WERI-Rb-1 (cell line): Measurements from ENCODE around the gene HS3ST3B1.

Experiments
- DNase-seq: peaks from one replicate; pipeline ENCODE4 v3.0.0-alpha.2; 2020
- H3K27ac ChIP-seq: fragments of 250-450 bp; sonication (Bioruptor Pico); 2 replicates; pipeline ENCODE4 v1.5.1; 2020; ENCODE audit warnings: mild to moderate bottlenecking, moderate library complexity
- H3K27me3 ChIP-seq: fragments of 250-450 bp; sonication (Bioruptor Pico); 2 replicates; pipeline ENCODE4 v1.5.1; 2021; ENCODE audit warnings: mild to moderate bottlenecking, low read depth, moderate library complexity; ENCODE audit not compliant: insufficient read depth, severe bottlenecking
- H3K36me3 ChIP-seq: fragments of 250-450 bp; sonication (Bioruptor Pico); 2 replicates; pipeline ENCODE4 v1.5.1; 2020; ENCODE audit warnings: mild to moderate bottlenecking, moderate library complexity
- H3K4me3 ChIP-seq: 2 replicates; pipeline ENCODE4 v1.5.1; 2011; ENCODE audit warnings: low read depth, mild to moderate bottlenecking, control low read depth, low read length
- H3K9me3 ChIP-seq: fragments of 250-450 bp; sonication (Bioruptor Pico); 2 replicates; pipeline ENCODE4 v1.5.1; 2021; ENCODE audit warnings: mild to moderate bottlenecking, moderate library complexity; ENCODE audit not compliant: severe bottlenecking
- CTCF ChIP-seq: IDR thresholded peaks from 2 replicates; pipeline ENCODE4 v1.5.1; 2011; ENCODE audit warnings: low read depth, mild to moderate bottlenecking, control low read depth, inconsistent platforms, low read length

Gene HS3ST3B1

GRCh38 chr17:14373614-14374259 is 72.9 kb downstream of the HS3ST3B1 start:
- Histone ChIP-seq H3K27ac (no peak overlapping the region), H3K27me3 (no peaks in the 10 kb centered on the region), H3K36me3 (no peaks in the 10 kb centered on the region), H3K9me3 (no peaks in the 10 kb centered on the region), H3K4me3 (no peak overlapping the region)
- TF ChIP-seq CTCF, result no peak
- DNase-seq, result no peak

GRCh38 chr17:14374268-14374667 is 73.4 kb downstream of the HS3ST3B1 start:
- Histone ChIP-seq H3K27me3 (no peaks in the 10 kb centered on the region), H3K9me3 (no peaks in the 10 kb centered on the region), H3K4me3 (no peak overlapping the region), H3K27ac (no peak overlapping the region), H3K36me3 (no peaks in the 10 kb centered on the region)
- no peak for DNase-seq
- TF ChIP-seq CTCF, result no peak

GRCh38 chr17:14376666-14377065 is 75.8 kb downstream of the HS3ST3B1 start:
- TF ChIP-seq CTCF, result no peak
- no peak overlapping the region for H3K4me3 ChIP-seq
- H3K36me3 ChIP-seq, result no peaks in the 10 kb centered on the region
- no peak overlapping the region for H3K27ac ChIP-seq
- no peaks in the 10 kb centered on the region for H3K27me3 ChIP-seq
- DNase-seq, result no peak
- no peaks in the 10 kb centered on the region for H3K9me3 ChIP-seq

GRCh38 chr17:14381606-14382005 is 80.7 kb downstream of the HS3ST3B1 start:
- Histone ChIP-seq H3K27me3 (no peaks in the 10 kb centered on the region), H3K27ac (no peak overlapping the region), H3K36me3 (no peaks in the 10 kb centered on the region), H3K4me3 (no peak overlapping the region), H3K9me3 (peaks cover 2% of the 10 kb centered on the region)
- no peak for TF ChIP-seq CTCF
- DNase-seq, result peak; percentile 69

- no peak for TF ChIP-seq CTCF
Measured at GRCh38 chr17:14387036-14387435, 86.2 kb downstream of the HS3ST3B1 start.

GRCh38 chr17:14389681-14390080 is 88.8 kb downstream of the HS3ST3B1 start:
- no peaks in the 10 kb centered on the region for H3K27me3 ChIP-seq
- no peaks in the 10 kb centered on the region for H3K36me3 ChIP-seq
- H3K9me3 ChIP-seq, result peaks cover 5% of the 10 kb centered on the region
- DNase-seq, result no peak
- TF ChIP-seq CTCF, result no peak
- no peak overlapping the region for H3K4me3 ChIP-seq
- no peak overlapping the region for H3K27ac ChIP-seq

More at GRCh38 chr17:14387036-14387435, 86.2 kb downstream of the HS3ST3B1 start:
- Histone ChIP-seq H3K36me3 (no peaks in the 10 kb centered on the region), H3K9me3 (peaks cover 5% of the 10 kb centered on the region), H3K27me3 (no peaks in the 10 kb centered on the region), H3K27ac (no peak overlapping the region), H3K4me3 (no peak overlapping the region)
- DNase-seq, result no peak
